Stimulated activated CD8-positive, alpha-beta memory T cell treated with anti-CD3 and anti-CD28 coated beads, Interleukin-15, amount 100 ng/mL, for 4 hours (primary cell): ENCODE results near the gene TMEM74B.
"Not testable (repeated sequence)": the region's sequence is repeated elsewhere in the genome, so short reads cannot be mapped to it uniquely, and the experiment has no call there.

Experiments
- DNase-seq, 2 donors: peaks; one replicate each; pipeline ENCODE4 v3.0.0-alpha.2; 2020; ENCODE audit warnings: low read depth in 2 of 2

Gene TMEM74B

DNA sequence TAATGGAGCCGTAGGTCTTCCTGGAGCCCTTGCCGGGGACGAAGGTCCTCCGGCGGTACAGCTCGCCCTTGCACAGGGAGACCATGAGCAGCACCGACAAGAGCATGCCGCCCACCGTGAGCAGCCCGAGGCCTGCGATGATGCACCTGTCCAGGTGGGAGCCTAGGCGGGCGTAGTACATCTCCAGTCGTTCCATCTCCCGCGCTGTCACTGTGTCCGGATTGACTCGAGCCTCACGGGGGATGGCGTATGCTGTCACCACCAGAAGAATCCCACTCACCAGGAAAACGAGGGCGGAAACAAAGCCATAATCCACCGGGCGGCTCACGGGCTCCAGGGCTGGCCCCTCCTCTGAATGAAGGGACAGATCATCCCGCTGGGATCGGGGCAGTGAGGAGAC lies 3.8 kb downstream of the TMEM74B start:
- no peak for DNase-seq

DNA sequence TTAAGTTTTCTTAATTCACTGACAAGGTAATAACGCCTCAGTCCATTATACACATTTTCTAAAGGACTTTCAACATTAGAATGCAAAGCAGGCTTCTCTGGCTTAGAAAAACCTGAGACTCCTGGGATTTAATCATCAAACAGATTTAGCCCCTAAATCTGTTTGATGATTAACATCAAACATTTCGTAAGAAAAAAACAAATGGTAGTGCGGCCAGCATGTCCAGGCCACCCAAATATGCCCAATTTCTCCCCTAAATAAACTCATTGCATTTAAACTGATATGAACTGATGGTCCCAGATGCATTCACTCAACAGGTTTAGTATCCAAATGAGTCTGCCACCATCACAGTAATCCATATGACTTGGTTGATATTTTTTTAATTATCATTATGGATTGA lies 6.2 kb downstream of the TMEM74B start:
- no peak for DNase-seq

DNA sequence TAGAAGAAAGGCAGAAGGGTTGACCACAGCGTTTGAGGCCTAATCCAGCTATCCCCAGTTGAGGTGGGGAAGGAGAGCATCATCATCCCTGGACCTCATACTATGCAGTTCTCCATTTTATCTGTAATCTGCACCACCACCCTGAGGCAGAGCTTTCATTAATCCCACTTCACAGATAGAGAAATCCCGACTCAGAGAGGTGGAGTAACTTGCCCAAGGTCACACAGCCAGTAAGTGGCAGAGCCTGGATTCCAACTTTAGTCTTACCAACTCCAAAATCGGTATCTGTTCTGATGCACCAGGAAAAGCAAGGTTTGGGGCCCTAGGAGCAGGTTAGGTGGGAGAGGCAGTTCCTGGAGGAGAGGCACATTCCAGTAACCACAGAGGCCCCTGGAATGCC lies 6.7 kb downstream of the TMEM74B start:
- no peak for DNase-seq

DNA sequence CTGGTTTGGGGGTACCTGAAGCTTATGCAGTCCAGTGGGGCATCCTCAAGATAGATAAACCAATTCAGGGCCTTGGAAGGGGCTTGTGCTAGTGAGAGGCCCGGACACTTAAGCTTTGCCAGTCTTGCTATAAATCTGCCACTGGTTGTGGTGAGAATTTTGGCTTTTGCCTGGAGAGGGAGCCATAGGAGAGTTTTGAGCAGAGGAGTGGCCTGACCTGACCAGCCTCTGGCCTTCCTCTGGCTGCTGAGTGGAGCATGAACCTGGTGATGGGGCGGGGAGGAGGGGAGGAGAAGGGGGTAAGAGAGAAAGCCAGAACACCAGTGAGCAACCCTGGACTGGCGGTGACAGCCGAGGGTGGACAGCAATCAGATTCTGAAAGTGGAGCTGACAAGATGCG lies 7.1 kb downstream of the TMEM74B start:
- no peak for DNase-seq

DNA sequence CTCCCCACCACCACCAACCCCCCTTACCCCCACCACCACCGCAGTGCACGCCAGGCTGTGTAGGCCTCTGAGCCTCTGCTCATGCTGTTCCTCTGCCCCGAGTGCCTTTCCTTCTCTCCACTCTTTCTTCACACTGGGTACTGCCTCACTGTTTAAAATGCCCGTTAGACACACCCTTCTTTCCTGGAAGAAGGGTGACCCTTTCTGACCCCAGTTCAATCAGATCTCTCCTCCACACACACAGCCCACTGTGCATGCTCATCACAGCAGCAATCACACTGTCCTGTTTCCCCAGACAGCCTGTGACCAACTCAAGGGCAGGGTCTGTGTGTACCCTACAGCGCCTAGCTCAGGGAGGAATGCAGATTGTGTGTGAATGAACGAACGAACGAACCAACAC lies 10.0 kb downstream of the TMEM74B start:
- no peak for DNase-seq

DNA sequence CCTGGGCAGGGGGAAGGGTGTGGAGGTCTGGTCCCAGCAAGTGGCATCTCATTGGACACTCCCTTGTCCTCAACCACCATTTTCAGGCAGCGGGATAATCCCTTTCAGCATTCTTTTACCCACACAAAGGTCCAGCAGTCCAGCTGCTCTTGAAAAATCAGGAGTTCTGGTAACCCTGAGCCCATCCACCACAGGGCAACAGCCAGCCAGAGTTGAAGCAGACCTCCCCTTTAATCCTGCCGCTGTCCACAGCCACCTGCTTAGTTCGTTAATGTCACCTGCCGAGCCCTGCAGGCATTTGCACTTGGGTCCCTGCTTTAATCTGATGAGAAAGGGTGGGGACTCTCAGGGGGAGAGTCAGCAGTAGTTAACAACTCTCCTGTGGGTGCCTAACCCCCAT lies 11.1 kb downstream of the TMEM74B start:
- no peak for DNase-seq

DNA sequence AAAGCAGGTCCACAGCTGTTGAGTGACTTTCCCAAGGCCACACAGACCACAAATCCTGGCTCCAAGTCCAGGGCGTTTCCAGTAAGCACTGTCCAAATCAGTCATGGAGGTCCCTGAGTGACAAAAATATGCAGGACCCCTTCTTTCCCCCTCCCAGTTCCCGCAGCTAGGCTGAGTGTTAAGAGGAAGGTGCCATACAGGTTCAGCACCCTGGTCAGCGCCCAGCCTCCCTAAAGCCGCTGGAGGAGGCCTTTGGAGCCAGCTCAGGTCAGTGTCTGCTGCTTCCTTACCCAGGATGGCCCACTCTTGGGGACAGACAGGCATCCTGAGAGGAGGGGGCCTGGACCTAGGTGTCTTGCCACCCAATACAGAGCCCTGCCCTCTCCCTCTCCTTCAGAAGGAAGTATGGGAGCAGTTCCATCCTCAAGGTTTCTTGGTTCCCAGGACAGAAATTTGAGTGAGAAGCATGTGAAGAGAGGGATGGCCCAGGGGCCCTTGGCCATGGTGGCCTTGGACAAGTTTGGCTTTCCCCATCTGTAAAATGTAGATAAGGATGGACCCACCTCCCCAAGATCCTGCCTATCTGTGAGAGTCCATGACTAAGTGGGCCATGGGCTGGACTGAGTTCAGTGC lies 13.2 kb downstream of the TMEM74B start:
- no peak for DNase-seq

DNA sequence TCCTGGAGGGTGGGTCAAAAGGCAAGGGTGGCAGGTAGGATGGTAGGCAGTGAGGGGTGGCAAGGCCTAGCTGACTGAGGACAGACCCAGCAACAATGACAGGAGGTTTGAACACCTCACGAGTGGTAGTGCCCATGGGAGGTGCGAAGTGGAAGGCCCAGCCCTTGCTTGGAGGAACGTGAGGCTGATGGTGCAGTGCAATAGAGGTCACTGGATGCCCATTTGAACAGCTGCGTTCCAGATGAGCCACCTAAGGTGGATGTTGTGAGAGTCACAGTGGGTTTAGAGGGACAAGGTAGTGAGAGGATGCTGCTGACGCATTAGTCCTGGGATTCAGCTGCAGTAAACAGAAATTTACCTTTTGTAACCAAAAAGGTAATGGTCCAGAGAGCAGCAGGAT lies 15.6 kb downstream of the TMEM74B start:
- DNase-seq, result no peak

DNA sequence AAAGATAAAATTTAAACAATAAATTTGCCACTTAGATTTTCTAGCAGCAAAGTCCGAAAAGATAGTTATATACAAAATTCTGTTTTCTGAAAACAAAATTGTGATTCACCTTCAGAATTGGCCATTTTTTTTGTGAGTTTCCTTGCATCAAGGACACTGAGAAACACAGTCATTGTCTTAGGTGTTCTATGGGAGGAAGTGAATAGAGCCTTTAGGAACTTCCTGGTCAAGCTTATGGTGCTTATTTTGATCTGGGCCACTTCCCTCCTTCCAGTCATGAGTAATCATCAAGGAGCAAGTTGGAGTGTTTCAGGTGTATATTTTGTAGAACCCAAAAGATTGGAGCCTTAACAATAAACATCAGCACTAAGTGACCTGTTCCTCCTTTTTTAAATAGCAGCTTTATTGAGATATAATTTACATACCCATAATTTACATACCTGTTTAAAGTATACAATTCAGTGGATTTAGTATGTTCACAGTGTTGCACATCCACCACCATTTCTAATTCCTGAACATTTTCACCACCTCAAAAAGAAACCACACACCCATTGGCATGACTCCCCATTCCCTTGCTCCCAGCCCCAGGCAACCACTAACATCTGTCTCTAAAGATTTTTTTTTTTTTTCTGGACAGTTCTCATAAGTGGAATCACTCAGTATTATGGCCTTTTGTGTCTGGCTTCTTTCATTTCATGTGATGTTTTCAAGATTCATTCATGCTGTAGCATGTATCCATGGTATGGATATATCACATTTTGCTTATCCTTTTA lies 17.6 kb downstream of the TMEM74B start:
- DNase-seq, result no peak

DNA sequence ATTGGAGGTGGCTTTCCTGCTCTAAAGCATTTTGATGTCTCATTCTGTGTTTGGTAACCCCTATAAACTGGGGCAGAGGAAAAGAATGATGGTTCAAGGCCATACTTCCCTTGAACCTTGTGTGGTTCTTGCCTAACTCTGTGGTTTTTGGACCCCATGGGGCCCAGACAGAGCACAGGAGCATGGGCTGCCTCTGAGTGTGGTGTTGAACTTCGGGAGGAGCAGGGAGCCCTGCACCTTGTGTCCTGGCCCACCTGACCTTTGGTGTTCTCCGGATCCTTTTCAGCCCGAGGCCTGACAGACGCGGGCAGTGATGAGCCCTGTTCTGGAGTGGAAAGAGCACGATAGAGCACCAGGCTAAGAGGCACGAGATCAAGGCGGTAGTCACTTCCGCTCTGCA lies 18.8 kb downstream of the TMEM74B start:
- DNase-seq, result no peak

DNA sequence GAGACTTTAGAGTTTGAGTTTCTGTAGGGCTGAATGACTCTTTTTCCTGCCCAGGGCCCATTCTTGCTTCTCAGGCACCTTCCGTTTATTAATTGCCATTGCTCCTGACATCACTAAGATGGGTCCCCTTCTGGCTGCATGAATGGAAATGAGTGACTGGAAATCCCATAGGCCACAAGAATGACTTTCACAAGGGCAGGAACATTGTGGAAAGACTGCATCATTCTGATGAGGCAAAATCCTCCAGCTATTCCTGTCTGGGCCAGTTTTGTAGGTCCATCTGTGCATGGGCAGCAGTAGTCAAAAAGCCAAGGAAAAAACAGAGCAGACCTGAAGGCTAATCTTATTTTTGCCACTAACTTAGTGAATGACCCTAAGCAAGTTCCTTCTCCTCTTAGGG lies 19.3 kb downstream of the TMEM74B start:
- DNase-seq, result no peak

DNA sequence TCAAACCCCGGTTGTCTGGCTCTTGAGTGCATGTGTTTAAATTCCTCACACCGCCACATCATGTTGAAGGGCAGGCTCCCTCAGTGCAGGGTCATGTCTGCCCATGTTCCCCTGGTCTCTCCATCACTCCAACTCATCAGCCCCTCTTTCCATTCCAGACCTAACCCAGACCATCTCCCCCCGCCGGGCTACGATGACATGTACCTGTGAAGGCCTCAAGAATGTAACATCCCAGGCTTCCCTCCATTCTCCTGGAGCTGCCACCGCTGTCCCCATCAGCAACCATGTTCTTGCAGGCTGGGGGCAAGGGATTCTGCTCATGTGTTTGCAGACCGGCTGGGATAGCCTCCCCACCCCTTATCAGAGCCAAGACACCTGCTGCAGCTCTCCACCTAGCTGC lies 19.9 kb downstream of the TMEM74B start:
- DNase-seq, result no peak

DNA sequence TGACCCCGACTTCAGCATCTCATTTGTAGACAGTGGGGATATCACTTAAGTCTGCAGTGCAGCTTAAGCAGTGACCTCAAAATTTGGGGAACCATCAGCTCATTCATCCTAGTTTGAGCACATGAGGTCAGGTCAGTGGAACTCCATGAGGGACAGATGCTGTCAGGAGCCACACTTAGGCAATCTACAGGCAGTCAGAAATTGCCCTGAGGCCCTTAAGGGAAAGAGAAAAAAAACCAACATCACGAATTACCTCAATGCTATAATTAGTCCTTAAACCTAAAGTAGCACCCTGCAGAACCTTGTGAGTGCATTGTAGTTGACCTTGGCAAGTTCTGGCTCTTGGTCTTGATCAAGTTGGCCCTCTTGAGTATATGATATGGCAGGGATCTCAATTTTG lies 21.1 kb downstream of the TMEM74B start:
- no peak for DNase-seq

DNA sequence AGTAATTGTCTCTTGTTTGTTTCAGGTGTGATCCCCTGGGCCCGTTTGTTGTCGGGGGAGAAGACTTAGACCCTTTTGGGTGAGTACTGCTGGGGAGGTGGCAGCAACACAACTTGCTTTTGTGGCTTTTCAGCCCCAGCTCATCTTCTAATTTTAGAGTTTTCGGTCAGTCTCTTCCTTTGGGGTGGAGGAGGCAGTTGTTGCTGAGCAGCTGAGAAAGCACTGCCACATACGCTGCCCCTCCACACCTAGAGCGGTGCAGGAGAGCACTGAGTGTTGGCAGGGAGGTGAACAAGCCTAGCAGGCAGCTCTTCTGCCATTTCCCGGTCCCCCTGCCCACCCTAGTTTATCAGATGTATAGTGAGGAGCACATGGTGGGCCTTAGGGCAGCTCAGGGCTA lies 21.7 kb downstream of the TMEM74B start:
- no peak for DNase-seq

DNA sequence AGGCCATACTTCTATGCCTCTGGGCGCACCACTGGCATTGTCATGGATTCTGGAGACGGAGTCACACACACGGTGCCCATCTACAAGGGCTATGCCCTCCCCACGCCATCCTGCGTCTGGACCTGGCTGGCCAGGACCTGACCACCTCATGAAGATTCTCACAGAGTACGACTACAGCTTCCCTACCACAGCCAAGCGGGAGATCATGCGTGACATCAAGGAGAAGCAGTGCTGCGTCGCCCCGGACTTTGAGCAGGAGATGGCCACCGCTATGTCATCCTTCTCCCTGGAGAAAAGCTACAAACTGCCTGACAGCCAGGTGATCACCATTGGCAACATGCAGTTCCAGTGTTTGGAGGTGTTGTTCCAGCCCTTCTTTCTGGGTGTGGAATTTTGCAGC lies 23.8 kb downstream of the TMEM74B start:
- no peak for DNase-seq

DNA sequence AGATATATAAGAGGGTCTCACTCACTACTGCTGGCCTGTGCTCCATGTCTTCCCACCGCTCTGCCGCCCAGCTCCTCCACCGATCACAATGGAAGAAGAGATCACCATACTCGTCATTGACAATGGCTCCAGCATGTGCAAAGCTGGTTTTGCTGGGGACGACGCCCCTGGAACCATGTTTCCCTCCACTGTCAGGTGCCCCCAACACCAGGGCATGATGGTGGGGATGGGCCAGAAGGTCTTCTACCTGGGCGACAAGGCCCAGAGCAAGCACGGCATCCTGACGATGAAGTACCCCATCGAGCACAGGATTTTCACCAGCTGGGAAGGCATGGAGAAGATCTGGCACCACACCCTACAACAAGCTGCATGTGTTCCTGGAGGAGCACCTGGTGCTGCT lies 24.3 kb downstream of the TMEM74B start:
- no peak for DNase-seq

DNA sequence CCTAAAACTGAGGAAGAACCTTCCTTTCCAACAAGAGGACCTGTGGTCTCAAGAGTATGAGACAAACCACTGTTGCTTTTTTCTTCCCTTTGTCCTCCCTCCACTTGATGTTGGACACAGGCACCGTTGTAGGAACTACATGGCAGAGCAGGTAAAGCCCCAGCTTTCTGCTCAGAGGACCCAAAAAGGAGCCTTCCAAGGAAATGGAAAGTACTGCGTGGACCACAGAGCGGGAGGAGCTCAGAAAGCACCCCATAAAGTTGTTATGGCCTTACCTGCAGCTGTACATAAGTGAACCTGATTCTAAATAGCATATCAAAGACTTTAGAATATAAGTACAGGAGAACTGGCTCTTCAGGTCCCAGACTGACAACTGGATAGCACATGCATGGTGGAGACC lies 29.4 kb downstream of the TMEM74B start:
- no peak for DNase-seq

DNA sequence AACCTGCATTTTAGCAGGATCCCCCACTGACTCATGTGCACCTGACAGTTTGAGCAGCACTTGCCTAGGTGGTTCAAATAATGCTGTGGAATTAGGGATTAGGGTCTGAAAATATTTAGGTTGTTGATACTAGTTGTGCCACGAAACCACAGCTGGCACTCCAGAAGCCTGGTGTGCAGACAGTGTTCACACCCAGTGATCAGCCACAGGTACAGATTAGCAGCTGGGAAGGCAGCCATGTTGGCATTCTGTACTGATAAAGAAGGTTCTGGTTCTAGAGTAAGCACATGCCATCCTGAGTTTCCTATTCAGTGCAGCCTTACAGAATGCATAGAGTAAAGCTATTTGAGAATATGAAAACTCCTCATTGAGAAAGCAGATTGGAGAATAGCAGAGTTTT lies 30.1 kb downstream of the TMEM74B start:
- DNase-seq, result no peak

DNA sequence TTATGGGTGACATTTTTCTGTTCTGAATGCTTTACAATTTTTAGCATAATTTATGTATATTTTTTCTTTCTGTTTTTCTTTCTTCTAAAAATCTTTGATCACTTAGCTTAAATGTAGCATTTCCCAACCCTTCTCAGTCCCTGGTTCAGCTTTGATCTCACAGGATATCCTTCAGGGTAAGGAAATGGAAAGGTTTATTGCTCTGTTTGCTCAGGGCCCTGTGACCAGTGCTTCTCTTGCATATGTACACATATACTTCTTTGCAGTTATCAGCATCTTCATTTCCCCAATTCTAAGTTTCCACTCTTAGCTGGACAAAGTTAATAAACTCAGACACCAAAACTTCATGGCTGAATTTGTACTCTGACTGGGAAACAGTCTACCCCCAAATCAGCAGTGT lies 30.6 kb downstream of the TMEM74B start:
- no peak for DNase-seq

DNA sequence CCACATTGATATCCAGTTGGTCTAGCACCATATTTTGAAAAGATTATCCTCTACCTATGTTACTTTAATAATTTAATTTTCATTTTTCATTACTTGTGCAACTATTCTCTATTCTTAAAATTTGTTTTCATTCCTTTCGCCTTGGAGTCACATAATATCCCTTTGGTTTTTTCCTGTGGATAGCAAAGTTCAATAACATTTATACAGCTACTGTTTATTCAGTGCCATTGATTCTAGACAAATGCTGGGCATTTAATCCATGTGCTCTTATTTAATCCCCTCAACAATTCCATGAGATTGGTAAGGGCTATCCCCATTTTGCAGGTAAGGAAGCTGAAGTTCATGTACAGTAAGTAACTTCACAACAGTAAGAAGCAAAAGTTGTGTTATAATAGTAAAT lies 33.8 kb downstream of the TMEM74B start:
- DNase-seq, result no peak

DNA sequence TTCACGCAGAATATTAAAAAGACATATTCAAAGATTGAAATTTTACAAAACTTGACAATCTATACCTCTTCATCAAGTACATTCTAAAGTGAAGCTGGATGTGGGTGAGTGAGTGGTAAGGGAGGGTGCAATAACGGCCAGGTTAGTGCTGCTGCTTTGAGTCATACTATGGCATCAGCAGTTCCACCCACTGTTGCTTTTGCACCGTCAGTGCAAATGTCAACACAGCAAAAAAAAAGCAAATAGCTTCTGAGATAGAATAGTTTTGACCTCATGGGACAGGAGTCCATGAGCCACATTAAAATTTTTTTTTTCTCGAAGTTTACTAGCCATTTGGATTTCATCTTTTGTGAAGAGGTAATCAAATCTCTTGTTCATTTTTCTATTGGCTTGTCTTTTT lies 34.6 kb downstream of the TMEM74B start:
- no peak for DNase-seq

DNA sequence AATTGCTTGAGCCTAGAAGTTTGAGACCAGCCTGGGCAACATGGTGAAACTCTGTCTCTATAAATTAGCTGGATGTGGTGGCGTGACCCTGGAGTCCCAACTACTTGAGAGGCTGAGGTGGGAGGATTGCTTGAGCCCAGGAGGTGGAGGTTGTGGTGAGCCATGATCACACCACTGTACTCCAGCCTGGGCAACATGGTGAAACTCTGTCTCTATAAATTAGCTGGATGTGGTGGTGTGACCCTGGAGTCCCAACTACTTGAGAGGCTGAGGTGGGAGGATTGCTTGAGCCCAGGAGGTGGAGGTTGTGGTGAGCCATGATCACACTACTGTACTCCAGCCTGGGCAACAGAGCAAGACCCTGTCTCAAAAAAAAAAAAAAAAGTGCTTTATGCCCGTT lies 35.0 kb downstream of the TMEM74B start:
- DNase-seq, result not testable (repeated sequence)

DNA sequence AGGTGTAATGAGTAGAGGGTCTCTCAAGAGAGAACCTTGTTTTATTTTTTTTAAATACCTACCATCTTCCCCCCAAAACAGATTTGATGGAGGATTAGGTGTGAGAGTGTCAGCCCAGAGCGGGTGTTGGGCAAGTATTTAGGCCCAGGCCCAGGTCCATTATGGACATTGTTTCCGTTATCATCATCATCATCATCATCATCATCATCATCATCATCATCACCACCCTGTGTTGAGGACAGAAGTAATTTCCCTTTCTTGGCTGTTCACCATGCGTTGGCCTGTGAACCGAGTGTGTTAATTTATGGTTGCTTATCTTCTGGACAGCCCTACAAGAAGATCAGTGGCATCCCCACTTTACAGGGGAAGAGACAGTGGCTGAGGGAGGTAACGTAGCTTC lies 37.8 kb downstream of the TMEM74B start:
- DNase-seq, result no peak
